ENCODE measurements around the gene MYADML2. TPM values are rescaled to one million over a fixed set of nuclear protein-coding genes. Genes with fewer than 3 reads are reported as not detected.

Gene MYADML2
- total RNA-seq, 1 experiment from 2014 or later = not detected

DNA sequence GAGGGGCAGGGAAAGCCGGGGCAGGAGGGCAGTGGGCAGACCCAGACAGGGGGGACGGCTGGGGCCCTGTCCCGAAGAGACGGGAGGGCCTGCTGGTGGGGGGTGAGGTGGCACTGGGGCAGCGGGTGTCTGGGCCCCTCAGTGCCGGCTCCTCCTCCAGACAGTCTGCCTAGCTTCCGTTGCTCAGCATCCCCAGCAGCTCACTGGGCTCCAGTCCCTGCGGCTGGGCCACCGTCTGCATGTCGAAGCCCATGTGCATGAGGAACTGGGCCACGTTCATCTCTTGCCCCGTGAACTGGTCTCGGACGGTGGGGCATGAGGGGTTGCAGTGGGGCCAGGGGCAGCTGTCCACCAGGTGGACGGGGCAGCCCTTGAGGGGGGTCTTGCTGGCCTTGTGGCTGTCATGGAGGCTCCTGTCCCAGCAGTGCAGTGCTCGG is 5.8 kb upstream of the MYADML2 start:
- Histone ChIP-seq H3K4me1 (replicated peaks; ENCODE audit: insufficient read depth) (peaks cover 6% of the 10 kb centered on the region; the same call in 1 of the 2 replicates), H3K79me2 (ENCODE audit: low read depth) (no peaks in the 10 kb centered on the region), H3K4me3 (no peak overlapping the region), H3K27me3 (ENCODE audit: insufficient read depth, low read depth) (no peaks in the 10 kb centered on the region), H3K36me3 (ENCODE audit: low read depth) (no peaks in the 10 kb centered on the region), H4K20me1 (ENCODE audit: insufficient read depth) (no peaks in the 10 kb centered on the region), H2AFZ (no peak overlapping the region), H3K27ac (no peak overlapping the region), H3F3A (ENCODE audit: insufficient read depth, low read depth) (peaks cover 7% of the 10 kb centered on the region), H3K9me3 (ENCODE audit: insufficient read depth, low read depth) (no peaks in the 10 kb centered on the region), H3K9me2 (ENCODE audit: insufficient read depth) (no peaks in the 10 kb centered on the region), H3K4me2 (no peak overlapping the region)
- TF ChIP-seq, protein P1, sequence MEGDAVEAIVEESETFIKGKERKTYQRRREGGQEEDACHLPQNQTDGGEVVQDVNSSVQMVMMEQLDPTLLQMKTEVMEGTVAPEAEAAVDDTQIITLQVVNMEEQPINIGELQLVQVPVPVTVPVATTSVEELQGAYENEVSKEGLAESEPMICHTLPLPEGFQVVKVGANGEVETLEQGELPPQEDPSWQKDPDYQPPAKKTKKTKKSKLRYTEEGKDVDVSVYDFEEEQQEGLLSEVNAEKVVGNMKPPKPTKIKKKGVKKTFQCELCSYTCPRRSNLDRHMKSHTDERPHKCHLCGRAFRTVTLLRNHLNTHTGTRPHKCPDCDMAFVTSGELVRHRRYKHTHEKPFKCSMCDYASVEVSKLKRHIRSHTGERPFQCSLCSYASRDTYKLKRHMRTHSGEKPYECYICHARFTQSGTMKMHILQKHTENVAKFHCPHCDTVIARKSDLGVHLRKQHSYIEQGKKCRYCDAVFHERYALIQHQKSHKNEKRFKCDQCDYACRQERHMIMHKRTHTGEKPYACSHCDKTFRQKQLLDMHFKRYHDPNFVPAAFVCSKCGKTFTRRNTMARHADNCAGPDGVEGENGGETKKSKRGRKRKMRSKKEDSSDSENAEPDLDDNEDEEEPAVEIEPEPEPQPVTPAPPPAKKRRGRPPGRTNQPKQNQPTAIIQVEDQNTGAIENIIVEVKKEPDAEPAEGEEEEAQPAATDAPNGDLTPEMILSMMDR (conservative IDR thresholded peaks at IDR 0.05) = no peak
- no peak for TF ChIP-seq EZH2 (IDR thresholded peaks at IDR 0.05; ENCODE audit: low read depth)
- BruUV-seq (replicated peaks) = no TSS peak
- POLR2A ChIA-PET (ENCODE audit: unreplicated experiment) = no interaction called here
- CTCF ChIA-PET = interaction anchor here (0.9 kb wide), 2 partner anchors 40 to 67 kb away, joined by 3 to 9 read pairs; no protein-coding TSS in a partner anchor
- DNase-seq = no peak
- intact Hi-C loops (cut with micrococcal nuclease; ENCODE audit: unreplicated experiment) = no loop called here

DNA sequence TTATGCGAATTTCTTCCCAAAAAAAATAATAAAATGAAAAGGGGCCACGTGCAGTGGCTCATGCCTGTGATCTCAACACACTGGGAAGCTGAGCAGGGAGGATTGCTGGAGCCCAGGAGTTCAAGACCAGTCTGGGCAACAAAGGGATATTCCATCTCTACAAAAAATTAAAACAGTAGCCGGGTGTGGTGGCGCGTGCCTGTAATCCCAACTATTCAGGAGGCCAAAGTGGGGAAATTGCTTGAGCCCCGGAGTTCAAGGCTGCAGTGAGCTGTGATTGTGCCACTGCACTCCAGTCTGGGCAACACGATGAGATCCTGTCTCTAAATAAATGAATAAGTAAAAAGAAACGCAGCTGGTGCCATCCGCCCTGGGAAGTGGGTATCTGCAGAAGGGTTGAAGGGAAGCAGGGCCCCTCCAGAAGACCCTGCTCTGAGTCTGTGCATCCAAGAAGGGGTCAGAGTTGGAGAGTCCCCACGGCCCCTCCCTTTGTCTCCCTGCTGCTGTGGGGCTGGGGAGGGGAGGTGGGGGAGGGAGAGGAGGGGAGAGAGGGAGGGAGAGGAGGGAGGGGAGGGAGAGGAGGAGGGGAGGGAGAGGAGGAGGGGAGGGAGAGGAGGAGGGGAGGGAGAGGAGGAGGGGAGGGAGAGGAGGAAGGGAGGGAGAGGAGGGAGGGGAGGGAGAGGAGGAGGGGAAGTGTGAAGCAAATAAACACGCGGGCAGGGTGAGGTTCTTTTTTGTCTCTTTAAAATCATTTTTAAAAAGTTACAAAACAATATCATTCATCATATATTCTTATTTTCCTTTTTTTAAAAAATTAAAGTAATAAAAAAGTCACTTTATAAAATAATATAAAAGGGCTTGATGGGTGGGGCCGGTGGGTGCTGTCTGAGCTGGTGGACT is 5.0 kb upstream of the MYADML2 start:
- no peak overlapping the region for H2AFZ ChIP-seq
- TF ChIP-seq EZH2 (IDR thresholded peaks at IDR 0.05; ENCODE audit: low read depth) = no peak
- TF ChIP-seq, protein P1 (conservative IDR thresholded peaks at IDR 0.05) = no peak
- peaks cover 6% of the 10 kb centered on the region; the same call in 1 of the 2 replicates for H3K4me1 ChIP-seq (replicated peaks; ENCODE audit: insufficient read depth)
- no peak overlapping the region for H3K27ac ChIP-seq
- no peaks in the 10 kb centered on the region for H4K20me1 ChIP-seq (ENCODE audit: insufficient read depth)
- intact Hi-C loops (cut with micrococcal nuclease; ENCODE audit: unreplicated experiment) = no loop called here
- no TSS peak for BruUV-seq (replicated peaks)
- H3K79me2 ChIP-seq (ENCODE audit: low read depth) = no peaks in the 10 kb centered on the region
- no peaks in the 10 kb centered on the region for H3K9me2 ChIP-seq (ENCODE audit: insufficient read depth)
- ChIA-PET POLR2A (ENCODE audit: unreplicated experiment) (no interaction called here), CTCF (interaction anchor here (0.9 kb wide), 1 partner anchor 39 kb away, joined by 3 read pairs; no protein-coding TSS in a partner anchor)
- no peaks in the 10 kb centered on the region for H3K27me3 ChIP-seq (ENCODE audit: insufficient read depth, low read depth)
- no peaks in the 10 kb centered on the region for H3K36me3 ChIP-seq (ENCODE audit: low read depth)
- H3F3A ChIP-seq (ENCODE audit: insufficient read depth, low read depth) = peaks cover 7% of the 10 kb centered on the region
- no peaks in the 10 kb centered on the region for H3K9me3 ChIP-seq (ENCODE audit: insufficient read depth, low read depth)
- no peak overlapping the region for H3K4me2 ChIP-seq
- H3K4me3 ChIP-seq = no peak overlapping the region
- no peak for DNase-seq

DNA sequence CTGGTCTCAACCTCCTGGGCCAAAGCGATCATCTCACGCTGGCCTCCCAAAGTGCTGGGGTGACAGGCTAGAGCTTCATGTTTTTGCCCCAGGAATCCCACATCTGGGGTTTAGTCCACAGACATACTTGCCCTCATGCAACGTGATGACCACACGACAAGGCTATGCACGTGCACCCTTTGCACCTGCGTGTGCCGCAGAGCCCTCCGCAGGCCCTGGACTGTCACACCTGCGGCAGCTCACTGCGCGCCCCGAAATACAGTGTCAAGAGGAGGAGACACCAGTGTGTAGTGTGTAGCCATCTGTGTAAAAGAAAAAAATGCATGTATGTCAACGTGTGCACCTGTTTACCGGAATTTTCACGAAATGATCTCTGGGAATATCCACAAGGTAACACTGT is 3.5 kb upstream of the MYADML2 start:
- no peaks in the 10 kb centered on the region for H3K9me2 ChIP-seq (ENCODE audit: insufficient read depth)
- H3K4me1 ChIP-seq (replicated peaks; ENCODE audit: insufficient read depth) = peaks cover 6% of the 10 kb centered on the region; the same call in 1 of the 2 replicates
- H3K27me3 ChIP-seq (ENCODE audit: insufficient read depth, low read depth) = no peaks in the 10 kb centered on the region
- no peaks in the 10 kb centered on the region for H4K20me1 ChIP-seq (ENCODE audit: insufficient read depth)
- H3K79me2 ChIP-seq (ENCODE audit: low read depth) = no peaks in the 10 kb centered on the region
- BruUV-seq (replicated peaks) = no TSS peak
- no peaks in the 10 kb centered on the region for H3K36me3 ChIP-seq (ENCODE audit: low read depth)
- POLR2A ChIA-PET (ENCODE audit: unreplicated experiment) = no interaction called here
- H3K4me3 ChIP-seq = no peak overlapping the region
- H2AFZ ChIP-seq = no peak overlapping the region
- CTCF ChIA-PET = interaction anchor here (0.6 to 1.0 kb wide), 2 partner anchors 9 to 228 kb away, joined by 4 read pairs; no protein-coding TSS in a partner anchor
- peaks cover 7% of the 10 kb centered on the region for H3F3A ChIP-seq (ENCODE audit: insufficient read depth, low read depth)
- TF ChIP-seq, protein P1 (conservative IDR thresholded peaks at IDR 0.05) = no peak
- no peak overlapping the region for H3K27ac ChIP-seq
- intact Hi-C loops (cut with micrococcal nuclease; ENCODE audit: unreplicated experiment) = no loop called here
- no peaks in the 10 kb centered on the region for H3K9me3 ChIP-seq (ENCODE audit: insufficient read depth, low read depth)
- no peak for DNase-seq
- no peak overlapping the region for H3K4me2 ChIP-seq

Data from PC-9 (cell line).